ENCODE measurements around the gene CDC6.
"Not testable (repeated sequence)": the region's sequence is repeated elsewhere in the genome, so short reads cannot be mapped to it uniquely, and the experiment has no call there.

Gene CDC6

GRCh38 chr17:40286473-40286872, 1.2 kb upstream of the CDC6 start:
- intact Hi-C loops (cut with DNase I): loop anchor here (5.0 kb wide), 1 partner anchor 69 kb away; the partner anchor contains the start of gene WIPF2
- DNase-seq: no peak

DNA sequence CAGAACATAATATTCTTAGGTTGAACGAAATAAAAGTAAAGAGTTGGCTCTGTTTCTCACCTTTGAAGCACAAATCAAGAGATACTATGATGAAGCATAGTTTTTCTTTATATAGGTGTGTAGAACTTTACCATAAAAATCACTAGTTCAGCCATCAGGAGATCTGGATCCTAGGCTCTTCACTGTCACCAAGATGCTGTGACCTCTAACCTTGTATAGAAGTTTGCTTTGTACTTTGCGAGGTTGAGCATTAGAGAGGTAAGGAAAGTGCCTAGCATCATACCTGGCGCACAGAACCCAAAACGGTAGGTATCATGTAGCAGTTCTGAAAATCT, 553 bp upstream of the CDC6 start:
- DNase-seq: no peak
- intact Hi-C loops (cut with DNase I): loop anchor here (5.0 kb wide), 1 partner anchor 70 kb away; the partner anchor contains the start of gene WIPF2

DNA sequence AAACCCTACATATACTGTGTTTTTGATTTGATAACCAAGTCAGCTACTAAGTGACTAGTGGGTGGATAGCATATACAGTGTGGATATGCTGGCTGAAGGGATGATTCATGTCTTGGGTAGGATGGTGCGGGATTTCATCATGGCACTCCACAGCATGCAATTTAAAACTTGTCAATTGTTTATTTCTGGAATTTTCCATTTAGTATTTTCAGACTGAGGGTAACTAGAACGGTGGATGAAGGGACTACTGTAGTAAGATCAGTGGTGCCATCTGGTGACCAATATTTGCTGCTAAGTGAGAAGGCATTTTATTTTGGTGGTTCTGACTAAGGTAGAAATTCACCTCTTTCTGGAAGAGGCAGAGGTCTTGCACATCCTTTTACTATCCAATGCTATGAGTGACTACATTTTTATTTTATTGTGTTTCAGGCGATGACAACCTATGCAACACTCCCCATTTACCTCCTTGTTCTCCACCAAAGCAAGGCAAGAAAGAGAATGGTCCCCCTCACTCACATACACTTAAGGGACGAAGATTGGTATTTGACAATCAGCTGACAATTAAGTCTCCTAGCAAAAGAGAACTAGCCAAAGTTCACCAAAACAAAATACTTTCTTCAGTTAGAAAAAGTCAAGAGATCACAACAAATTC, 3.1 kb downstream of the CDC6 start:
- DNase-seq: no peak

DNA sequence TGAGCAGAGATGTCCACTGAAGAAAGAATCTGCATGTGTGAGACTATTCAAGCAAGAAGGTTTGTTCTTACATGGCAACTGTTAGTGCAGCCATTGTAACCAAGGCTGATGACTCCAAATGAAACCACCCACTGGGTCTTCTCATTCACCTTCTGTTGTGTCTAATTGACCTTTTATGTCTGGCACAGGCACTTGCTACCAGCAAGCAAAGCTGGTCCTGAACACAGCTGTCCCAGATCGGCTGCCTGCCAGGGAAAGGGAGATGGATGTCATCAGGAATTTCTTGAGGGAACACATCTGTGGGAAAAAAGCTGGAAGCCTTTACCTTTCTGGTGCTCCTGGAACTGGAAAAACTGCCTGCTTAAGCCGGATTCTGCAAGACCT, 3.6 kb downstream of the CDC6 start:
- DNase-seq: peak in 1 of 10 donors; percentile 35
- intact Hi-C loops (cut with DNase I): loop anchor here (2.0 to 10.0 kb wide), 2 partner anchors 90 to 276 kb away; partner anchors contain the start of gene CSF3

More for the DNA sequence above, 3.1 kb downstream of the CDC6 start:
- intact Hi-C loops (cut with DNase I): loop anchor here (2.0 to 10.0 kb wide), 2 partner anchors 90 to 276 kb away; partner anchors contain the start of gene CSF3

DNA sequence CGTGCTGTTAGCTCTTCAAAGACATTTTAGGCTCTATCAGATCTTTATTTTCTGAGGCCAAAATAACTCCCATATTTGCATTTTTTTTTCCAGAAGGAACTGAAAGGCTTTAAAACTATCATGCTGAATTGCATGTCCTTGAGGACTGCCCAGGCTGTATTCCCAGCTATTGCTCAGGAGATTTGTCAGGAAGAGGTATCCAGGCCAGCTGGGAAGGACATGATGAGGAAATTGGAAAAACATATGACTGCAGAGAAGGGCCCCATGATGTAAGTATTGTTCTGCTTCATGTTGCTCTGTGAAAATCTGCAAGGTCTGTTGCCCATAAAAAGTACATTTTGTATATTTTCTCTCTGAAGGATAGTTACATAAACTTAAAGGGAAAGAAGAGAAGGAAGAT, 5.7 kb downstream of the CDC6 start:
- no peak for DNase-seq
- intact Hi-C loops (cut with DNase I): loop anchor here (10.0 kb wide), 1 partner anchor 279 kb away; the partner anchor contains the start of gene CSF3

GRCh38 chr17:40295488-40296436, 8.1 kb downstream of the CDC6 start:
- DNase-seq: no peak
- intact Hi-C loops (cut with DNase I): loop anchor here (10.0 kb wide), 1 partner anchor 281 kb away; the partner anchor contains the start of gene CSF3

- no peak for DNase-seq
- intact Hi-C loops (cut with DNase I): loop anchor here (10.0 kb wide), 1 partner anchor 283 kb away; the partner anchor contains the start of gene CSF3
Observed at GRCh38 chr17:40297511-40297910, 9.8 kb downstream of the CDC6 start.

- DNase-seq: no peak
- intact Hi-C loops (cut with DNase I): loop anchor here (10.0 kb wide), 1 partner anchor 284 kb away; the partner anchor contains the start of gene CSF3
Observed at GRCh38 chr17:40298726-40299125, 11.0 kb downstream of the CDC6 start.

DNA sequence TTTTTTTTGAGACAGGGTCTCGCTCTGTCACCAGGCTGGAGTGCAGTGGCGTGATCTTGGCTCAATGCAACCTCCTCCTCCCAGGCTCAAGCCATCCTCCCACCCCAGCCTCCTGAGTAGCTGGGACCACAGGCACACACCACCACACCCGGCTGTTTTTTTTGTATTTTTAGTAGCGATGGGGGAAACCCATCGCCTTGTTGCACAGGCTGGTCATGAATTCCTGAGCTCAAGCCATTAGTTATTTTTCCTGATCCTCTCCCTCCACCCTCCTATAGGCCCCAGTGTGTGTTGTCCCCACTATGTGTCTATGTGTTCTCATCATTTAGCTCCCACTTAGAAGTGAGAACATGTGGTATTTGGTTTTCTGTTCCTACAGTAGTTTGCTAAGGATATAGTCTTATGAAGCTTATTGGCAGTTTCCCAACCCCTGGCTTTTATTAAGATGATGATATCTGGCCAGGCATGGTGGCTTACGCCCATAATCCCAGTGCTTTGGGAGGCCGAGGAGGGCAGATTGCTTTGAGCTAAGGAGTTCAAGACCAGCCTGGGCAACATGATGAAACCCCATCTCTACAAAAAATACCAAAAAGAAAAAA, 11.6 kb downstream of the CDC6 start:
- intact Hi-C loops (cut with DNase I): loop anchor here (10.0 kb wide), 1 partner anchor 284 kb away; the partner anchor contains the start of gene CSF3
- DNase-seq: not testable (repeated sequence)

- peak in 2 of 10 donors; percentile 34 to 84 for DNase-seq
- intact Hi-C loops (cut with DNase I): loop anchor here (10.0 kb wide), 2 partner anchors 113 to 253 kb away; partner anchors contain the start of gene TOP2A
Observed at GRCh38 chr17:40301315-40301714, 13.6 kb downstream of the CDC6 start.

DNA sequence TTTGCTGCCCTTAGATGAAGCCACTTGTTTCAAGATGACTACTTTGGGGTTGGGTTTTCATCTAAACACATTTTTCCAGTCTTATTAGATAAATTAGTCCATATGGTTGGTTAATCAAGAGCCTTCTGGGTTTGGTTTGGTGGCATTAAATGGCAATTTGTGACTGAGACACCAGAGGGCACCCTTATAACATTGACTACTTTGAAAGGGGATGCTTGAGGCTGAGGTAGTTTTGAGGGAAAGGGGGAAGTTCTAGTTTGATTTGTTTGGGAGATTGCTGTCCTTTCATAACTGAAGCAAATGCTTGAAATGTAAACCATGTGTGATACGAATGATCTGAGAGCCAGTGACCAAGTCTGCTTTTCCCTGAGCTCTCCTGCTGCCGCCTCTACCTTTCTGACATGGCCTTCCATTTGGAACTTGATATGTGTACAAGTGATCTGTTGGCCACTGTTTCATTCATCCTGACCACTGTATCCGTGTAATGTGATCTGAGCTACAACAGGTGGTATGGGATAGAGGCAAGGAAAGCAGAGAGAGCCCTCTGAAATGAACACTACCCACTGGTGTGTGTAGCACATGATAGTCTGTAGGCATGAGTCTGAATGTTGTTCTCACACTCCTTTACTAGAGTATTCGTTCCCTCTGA, 15.5 kb downstream of the CDC6 start:
- intact Hi-C loops (cut with DNase I): loop anchor here (1.0 to 10.0 kb wide), 3 partner anchors 52 to 252 kb away; partner anchors contain the start of gene TOP2A
- peak in 1 of 10 donors; percentile 39 for DNase-seq

DNA sequence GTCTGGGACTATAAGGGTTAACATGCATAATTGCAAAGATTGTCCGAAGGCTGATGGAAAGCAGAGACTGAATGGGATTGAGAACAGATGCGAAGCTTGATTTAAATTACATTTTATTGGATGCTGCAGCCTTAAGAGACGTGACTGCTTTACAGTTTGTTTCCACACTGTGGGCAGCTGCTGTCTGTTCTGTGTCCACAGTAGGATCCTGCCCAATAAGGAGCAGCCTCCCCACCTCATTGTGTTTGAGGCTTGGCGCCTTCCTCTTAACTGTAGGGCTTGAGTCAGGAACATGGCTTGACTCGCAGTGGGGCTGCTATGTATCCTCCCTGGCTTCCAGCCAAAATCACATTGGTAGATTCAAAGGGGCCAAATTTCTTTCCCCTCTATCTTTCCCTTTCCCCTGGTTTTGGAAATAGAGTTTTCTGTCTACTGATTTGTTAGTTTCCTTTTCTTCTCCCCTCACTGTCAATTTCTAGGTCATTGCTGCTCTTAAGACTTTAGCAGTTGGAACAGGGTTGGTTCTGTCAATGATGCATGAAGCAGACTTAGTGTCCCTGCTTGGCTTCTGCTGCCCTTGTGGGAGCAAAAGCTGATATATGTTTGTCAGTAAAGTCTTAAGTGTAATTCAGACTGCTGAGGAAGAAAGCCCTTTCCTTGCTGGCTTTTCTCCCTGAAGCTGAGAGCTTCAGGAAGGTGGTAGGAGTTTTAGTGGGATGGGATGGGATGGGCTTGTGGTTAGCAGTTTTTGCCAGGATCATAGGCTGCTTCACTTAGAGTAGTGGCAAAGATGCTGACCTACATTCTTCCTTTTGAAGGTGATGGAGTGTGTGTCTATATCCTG, 16.3 kb downstream of the CDC6 start:
- no peak for DNase-seq
- intact Hi-C loops (cut with DNase I): loop anchor here (1.0 to 10.0 kb wide), 3 partner anchors 51 to 251 kb away; partner anchors contain the start of gene TOP2A

DNA sequence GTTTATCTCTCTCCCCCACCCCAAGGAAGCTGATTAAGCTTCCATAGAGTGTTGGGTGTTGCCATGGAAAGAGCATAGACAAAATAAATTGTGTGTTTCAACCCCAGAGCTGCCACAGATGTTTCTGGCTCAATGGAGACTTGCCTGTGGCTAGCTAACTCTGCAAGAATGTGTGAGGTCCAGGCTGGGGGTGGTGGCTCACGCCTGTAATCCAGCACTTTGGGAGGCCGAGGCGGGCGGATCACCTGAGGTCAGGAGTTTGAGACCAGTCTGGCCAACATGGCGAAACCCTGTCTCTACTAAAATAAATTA, 16.8 kb downstream of the CDC6 start:
- not testable (repeated sequence) for DNase-seq
- intact Hi-C loops (cut with DNase I): loop anchor here (10.0 kb wide), 2 partner anchors 110 to 250 kb away; partner anchors contain the start of gene TOP2A

GRCh38 chr17:40304866-40305265, 17.2 kb downstream of the CDC6 start:
- intact Hi-C loops (cut with DNase I): loop anchor here (10.0 kb wide), 2 partner anchors 110 to 250 kb away; partner anchors contain the start of gene TOP2A
- not testable (repeated sequence) for DNase-seq

- intact Hi-C loops (cut with DNase I): loop anchor here (10.0 kb wide), 2 partner anchors 108 to 248 kb away; partner anchors contain the start of gene TOP2A
- DNase-seq: no peak
Observed at GRCh38 chr17:40306395-40306794, 18.7 kb downstream of the CDC6 start.

- peak in 1 of 10 donors; percentile 77 for DNase-seq
- intact Hi-C loops (cut with DNase I): loop anchor here (10.0 kb wide), 2 partner anchors 108 to 248 kb away; partner anchors contain the start of gene TOP2A
Observed at GRCh38 chr17:40307001-40307730, 19.5 kb downstream of the CDC6 start.

DNA sequence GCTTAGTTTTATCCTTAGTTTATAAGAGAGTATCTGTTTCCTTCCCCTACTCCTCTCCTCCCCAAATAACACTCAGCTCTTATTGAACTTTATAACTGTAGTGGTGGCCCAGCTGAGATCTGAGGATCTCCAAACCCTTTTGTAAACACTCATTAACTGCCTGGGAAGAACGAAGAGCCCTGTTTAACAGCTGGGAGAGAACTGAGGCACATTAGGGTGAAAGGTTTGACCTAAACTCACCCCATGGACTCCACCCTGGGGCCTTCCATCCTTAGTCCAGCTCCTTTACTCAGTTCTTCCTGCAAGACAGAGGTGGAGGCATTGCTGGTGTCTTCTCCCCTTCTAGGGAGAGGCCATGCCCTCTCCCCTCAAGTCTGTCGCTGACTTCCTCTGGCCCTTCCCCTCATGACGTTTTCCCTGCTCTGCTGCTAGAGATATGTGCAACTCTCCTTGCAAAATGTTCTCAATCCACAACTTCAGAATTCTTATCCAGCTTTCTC, 20.1 kb downstream of the CDC6 start:
- intact Hi-C loops (cut with DNase I): loop anchor here (10.0 kb wide), 2 partner anchors 107 to 247 kb away; partner anchors contain the start of gene TOP2A
- no peak for DNase-seq
